KMS-11 (cell line): ENCODE results near the gene PBXIP1.

Source experiments
- H2AFZ ChIP-seq: fragments of 200-600 bp; sonication (generic); 2 replicates; pipeline ENCODE4 v1.6.1; 2016; ENCODE audit warnings: antibody characterized with exemption, mixed run types, low read depth
- H3K27ac ChIP-seq: fragments of 200-600 bp; sonication (generic); 2 replicates; pipeline ENCODE4 v1.6.1; 2016; ENCODE audit warnings: mild to moderate bottlenecking, mixed run types
- H3K27me3 ChIP-seq: fragments of 200-600 bp; sonication (generic); 2 replicates; pipeline ENCODE4 v1.6.1; 2017; ENCODE audit warnings: mild to moderate bottlenecking, low read depth, mixed run types, moderate library complexity; ENCODE audit not compliant: insufficient read depth
- H3K36me3 ChIP-seq: fragments of 200-600 bp; sonication (generic); 2 replicates; pipeline ENCODE4 v1.6.1; 2017; ENCODE audit warnings: mild to moderate bottlenecking, mixed run types; ENCODE audit not compliant: insufficient read depth
- H3K4me1 ChIP-seq: fragments of 200-600 bp; sonication (generic); 2 replicates; pipeline ENCODE4 v1.6.1; 2016; ENCODE audit warnings: mild to moderate bottlenecking, low read depth, mixed run types; ENCODE audit not compliant: poor library complexity, severe bottlenecking
- H3K4me2 ChIP-seq: fragments of 200-600 bp; sonication (generic); 2 replicates; pipeline ENCODE4 v1.7.0; 2016; ENCODE audit warnings: mild to moderate bottlenecking, mixed run types
- H3K4me3 ChIP-seq: fragments of 200-600 bp; sonication (generic); IDR thresholded peaks from 2 replicates; pipeline ENCODE4 v1.6.1; 2017; ENCODE audit warnings: low read depth, low read length, mixed read lengths; ENCODE audit not compliant: insufficient read depth
- H3K79me2 ChIP-seq: fragments of 200-600 bp; sonication (generic); 2 replicates; pipeline ENCODE4 v1.6.1; 2016; ENCODE audit warnings: low read depth, mixed run types; ENCODE audit not compliant: insufficient read depth
- H3K9ac ChIP-seq: fragments of 200-600 bp; sonication (generic); 2 replicates; pipeline ENCODE4 v1.6.1; 2016; ENCODE audit warnings: mild to moderate bottlenecking, mixed run types
- H4K20me1 ChIP-seq: fragments of 200-600 bp; sonication (generic); 2 replicates; pipeline ENCODE4 v1.6.1; 2016; ENCODE audit warnings: mild to moderate bottlenecking, mixed run types; ENCODE audit not compliant: insufficient read depth
- TF ChIP-seq, protein P1 (sequence below): fragments of 200-600 bp; sonication (generic); conservative IDR thresholded peaks from 2 replicates; pipeline ENCODE4 v1.6.1; 2017; ENCODE audit warnings: low read depth, mild to moderate bottlenecking, antibody characterized with exemption, low read length, moderate library complexity, mixed read lengths

The PBXIP1 gene

GRCh38 chr1:154951901-154952657 lies 3.8 kb downstream of the PBXIP1 start:
- Histone ChIP-seq H2AFZ (no peak overlapping the region), H3K79me2 (peaks cover 32% of the 10 kb centered on the region), H3K9ac (no peak overlapping the region), H3K36me3 (no peaks in the 10 kb centered on the region), H3K4me3 (no peak overlapping the region), H3K27ac (no peak overlapping the region; the same call in 1 of the 2 replicates), H4K20me1 (no peaks in the 10 kb centered on the region), H3K27me3 (no peaks in the 10 kb centered on the region), H3K4me2 (no peak overlapping the region), H3K4me1 (peaks cover 81% of the 10 kb centered on the region)
- TF ChIP-seq, protein P1, sequence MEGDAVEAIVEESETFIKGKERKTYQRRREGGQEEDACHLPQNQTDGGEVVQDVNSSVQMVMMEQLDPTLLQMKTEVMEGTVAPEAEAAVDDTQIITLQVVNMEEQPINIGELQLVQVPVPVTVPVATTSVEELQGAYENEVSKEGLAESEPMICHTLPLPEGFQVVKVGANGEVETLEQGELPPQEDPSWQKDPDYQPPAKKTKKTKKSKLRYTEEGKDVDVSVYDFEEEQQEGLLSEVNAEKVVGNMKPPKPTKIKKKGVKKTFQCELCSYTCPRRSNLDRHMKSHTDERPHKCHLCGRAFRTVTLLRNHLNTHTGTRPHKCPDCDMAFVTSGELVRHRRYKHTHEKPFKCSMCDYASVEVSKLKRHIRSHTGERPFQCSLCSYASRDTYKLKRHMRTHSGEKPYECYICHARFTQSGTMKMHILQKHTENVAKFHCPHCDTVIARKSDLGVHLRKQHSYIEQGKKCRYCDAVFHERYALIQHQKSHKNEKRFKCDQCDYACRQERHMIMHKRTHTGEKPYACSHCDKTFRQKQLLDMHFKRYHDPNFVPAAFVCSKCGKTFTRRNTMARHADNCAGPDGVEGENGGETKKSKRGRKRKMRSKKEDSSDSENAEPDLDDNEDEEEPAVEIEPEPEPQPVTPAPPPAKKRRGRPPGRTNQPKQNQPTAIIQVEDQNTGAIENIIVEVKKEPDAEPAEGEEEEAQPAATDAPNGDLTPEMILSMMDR, result no peak

DNA sequence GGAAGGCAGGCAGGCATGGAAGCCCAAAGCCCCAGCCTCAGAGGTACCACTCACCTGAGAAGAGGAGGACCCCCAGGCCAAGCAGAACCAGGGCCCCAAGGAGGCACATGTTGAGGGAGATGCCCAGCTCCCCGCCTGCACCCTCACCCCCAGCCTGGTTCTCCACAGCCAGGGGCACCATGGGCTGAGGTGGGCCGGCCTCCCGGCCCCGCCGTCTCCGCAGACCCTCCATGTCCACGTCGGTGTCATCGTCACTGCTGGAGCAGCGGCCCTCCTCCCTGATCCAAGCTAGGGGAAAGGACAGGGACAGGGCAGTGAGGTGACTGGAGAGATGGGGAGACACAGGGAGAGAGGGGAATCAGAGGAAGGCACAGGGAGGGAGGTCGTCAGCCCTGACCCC lies 7.8 kb downstream of the PBXIP1 start:
- peak overlapping the region; percentile 18 for H3K27ac ChIP-seq
- H4K20me1 ChIP-seq, result no peaks in the 10 kb centered on the region
- peak overlapping the region; percentile 12; the same call in 1 of the 2 replicates for H3K9ac ChIP-seq
- TF ChIP-seq, protein P1, result no peak
- no peak overlapping the region for H3K4me3 ChIP-seq
- H3K27me3 ChIP-seq, result no peaks in the 10 kb centered on the region
- no peaks in the 10 kb centered on the region for H3K36me3 ChIP-seq
- peak overlapping the region; percentile 52 for H3K4me2 ChIP-seq
- peaks cover 81% of the 10 kb centered on the region for H3K4me1 ChIP-seq
- no peak overlapping the region for H2AFZ ChIP-seq
- peaks cover 9% of the 10 kb centered on the region for H3K79me2 ChIP-seq

DNA sequence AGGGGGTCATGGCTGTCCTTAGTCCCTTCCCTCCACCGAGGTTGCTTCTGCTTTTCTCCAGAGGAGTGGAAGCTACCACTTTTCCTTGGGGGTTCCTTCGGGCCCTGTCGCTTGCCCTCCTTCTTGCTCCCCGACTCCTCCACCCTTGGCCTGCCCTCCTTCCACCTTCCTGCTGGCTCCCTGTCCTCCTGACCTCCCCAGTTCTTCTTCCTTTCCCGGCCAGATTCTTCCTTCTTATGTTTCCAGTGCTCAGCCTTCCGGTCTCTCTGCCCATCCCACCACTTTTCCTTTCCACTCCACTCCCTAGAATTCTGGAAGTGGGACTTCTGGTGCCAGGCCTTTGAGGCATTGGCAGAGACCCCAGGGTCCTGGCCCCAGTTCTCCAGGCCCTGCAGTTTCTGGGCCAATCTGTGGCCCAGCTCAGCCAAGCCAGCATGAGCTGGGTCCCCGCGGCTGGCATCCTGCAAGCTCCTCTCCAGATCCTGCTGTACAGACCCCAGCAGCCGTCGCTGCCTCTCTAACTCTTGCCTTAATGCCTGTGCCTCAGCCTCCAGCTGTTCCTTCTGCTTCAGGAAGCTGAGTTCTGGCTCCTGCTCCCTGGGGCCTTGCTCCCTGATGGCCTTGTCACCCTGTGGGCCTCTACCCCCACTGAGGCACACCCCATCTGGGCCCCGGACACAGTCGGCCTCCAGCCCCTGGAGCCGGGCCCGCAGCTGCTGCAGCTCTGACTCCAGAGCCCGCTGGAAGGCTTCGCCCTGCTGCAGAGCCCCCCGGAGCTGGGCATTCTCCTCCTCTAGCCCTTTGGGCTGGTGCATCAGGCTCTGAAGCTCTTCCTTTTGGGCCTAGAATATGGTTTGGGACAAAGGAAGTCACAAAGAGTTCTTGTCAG lies 9.7 kb downstream of the PBXIP1 start:
- H3K4me1 ChIP-seq, result peaks cover 81% of the 10 kb centered on the region
- no peak overlapping the region for H3K4me2 ChIP-seq
- H3K79me2 ChIP-seq, result no peaks in the 10 kb centered on the region
- no peak overlapping the region for H2AFZ ChIP-seq
- H3K27me3 ChIP-seq, result no peaks in the 10 kb centered on the region
- TF ChIP-seq, protein P1, result no peak
- no peak overlapping the region for H3K4me3 ChIP-seq
- H3K9ac ChIP-seq, result no peak overlapping the region
- no peak overlapping the region for H3K27ac ChIP-seq
- H3K36me3 ChIP-seq, result no peaks in the 10 kb centered on the region
- H4K20me1 ChIP-seq, result no peaks in the 10 kb centered on the region

DNA sequence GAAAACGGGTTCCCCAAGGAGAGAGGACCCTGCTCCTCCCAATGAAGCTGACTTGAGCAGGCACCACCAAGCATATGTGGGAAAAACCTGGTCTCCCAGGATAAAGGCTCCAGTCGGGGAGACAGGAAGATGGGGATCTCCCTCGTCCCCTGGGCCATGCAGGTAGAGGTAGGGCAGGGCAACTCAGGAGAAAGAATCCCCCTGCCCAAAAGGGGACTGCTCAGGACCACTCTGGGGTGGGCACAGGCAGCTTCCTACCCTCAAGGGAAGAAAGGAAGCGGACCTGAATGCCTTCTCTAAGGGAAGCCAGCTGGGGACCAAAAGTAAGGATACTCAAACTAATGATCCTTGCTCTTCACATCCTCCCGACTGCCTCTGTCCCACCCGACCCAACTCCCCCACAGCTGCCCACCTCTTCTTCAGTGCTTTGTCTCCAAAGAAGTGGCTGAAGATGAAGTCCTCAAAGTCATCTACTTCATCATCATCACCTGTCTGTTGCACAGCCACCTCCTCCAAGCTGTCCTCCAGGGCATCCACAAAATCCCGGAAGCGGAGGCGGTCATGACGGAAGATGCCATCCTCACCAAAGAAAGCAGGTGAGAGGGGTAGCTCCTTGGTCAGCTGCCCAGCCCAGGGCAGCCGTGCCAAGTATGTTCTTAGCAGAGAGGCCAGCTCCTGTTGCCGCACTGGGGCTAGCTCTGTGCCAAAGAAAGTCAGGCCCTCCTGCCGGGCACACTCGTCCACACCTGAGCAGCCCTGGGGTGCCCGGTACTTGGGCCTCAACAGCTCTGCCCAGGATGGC lies 10.5 kb downstream of the PBXIP1 start:
- Histone ChIP-seq H4K20me1 (no peaks in the 10 kb centered on the region), H3K4me2 (peak overlapping the region; percentile 76; the same call in 1 of the 2 replicates), H3K4me1 (peaks cover 86% of the 10 kb centered on the region), H3K4me3 (no peak overlapping the region), H3K27me3 (no peaks in the 10 kb centered on the region), H3K79me2 (no peaks in the 10 kb centered on the region), H3K9ac (peak overlapping the region; percentile 52; the same call in 1 of the 2 replicates), H3K36me3 (no peaks in the 10 kb centered on the region), H2AFZ (no peak overlapping the region), H3K27ac (peak overlapping the region; percentile 84; the same call in 1 of the 2 replicates)
- TF ChIP-seq, protein P1, result no peak
